H1 (cell line): ENCODE data around the gene ARG2. TPM values are rescaled to one million over a fixed set of nuclear protein-coding genes. Genes with fewer than 3 reads are reported as not detected.

Experiments used
- CHD1 ChIP-seq: IDR thresholded peaks from 2 replicates; pipeline ENCODE4 v1.6.1; 2012; ENCODE audit warnings: low read depth, low read length, improper control_type of control experiment
- HDAC2 ChIP-seq, 2 experiments: fragments of 300-600 bp in 1 of 2; sonication (generic) in 1 of 2; IDR thresholded peaks; 2 replicates each; pipeline ENCODE4 v1.6.1; 2011 to 2012; ENCODE audit warnings: low read depth in 2 of 2, low read length in 2 of 2, mild to moderate bottlenecking in 2 of 2, moderate library complexity in 2 of 2, borderline replicate concordance in 1 of 2, inconsistent platforms in 1 of 2
- SIX5 ChIP-seq: IDR thresholded peaks from 2 replicates; pipeline ENCODE4 v1.6.1; 2011; ENCODE audit warnings: mild to moderate bottlenecking, low read depth, low read length
- TAF1 ChIP-seq: IDR thresholded peaks from 2 replicates; pipeline ENCODE4 v1.6.1; 2011; ENCODE audit warnings: mild to moderate bottlenecking, low read depth, low read length
- TCF12 ChIP-seq: IDR thresholded peaks from 2 replicates; pipeline ENCODE4 v1.6.1; 2011; ENCODE audit warnings: low read depth, mild to moderate bottlenecking, low read length
- TEAD4 ChIP-seq: IDR thresholded peaks from 2 replicates; pipeline ENCODE4 v1.6.1; 2012; ENCODE audit warnings: low read depth, low read length, inconsistent platforms, mixed read lengths
- YY1 ChIP-seq: IDR thresholded peaks from 2 replicates; pipeline ENCODE4 v1.6.1; 2011; ENCODE audit warnings: low read depth, mild to moderate bottlenecking, low read length
- polyA plus RNA-seq, 7 experiments: library from polyadenylated mRNA; depleted of rRNA in 3 of 7; stranded (reverse) in 5 of 7; unstranded in 2 of 7; fragments of >200 nt in 5 of 7; fragments of 200-250 nt in 2 of 7; gene quantifications; 1 replicate in 5 of 7; 2 replicates in 1 of 7; 4 replicates in 1 of 7; pipeline versions ENCODE4 v1.2.1 to v1.2.3, GENCODE V29; 2011 to 2013; ENCODE audit warnings: missing spikeins in 2 of 7, mixed read lengths in 2 of 7
- total RNA-seq: library from RNA; stranded (reverse); fragmentation: NEBNext Ultra II Directional; extraction: Animal tissue kit (Norgen Biotek cat#: 25700); gene quantifications from 2 replicates; pipeline ENCODE4 v1.2.1, GENCODE V29; 2021

Gene ARG2
- total and polyA plus RNA-seq, 2 of the 8 experiments (the other 6 are each of a cell fraction or from before 2014, with no cell fraction given): 49.9 to 59.1 TPM

- TF ChIP-seq HDAC2 (IDR thresholded peaks at IDR 0.05; ENCODE audit: borderline replicate concordance in 1 of 2, low read depth in 2 of 2, low read length in 2 of 2) (no peak), SIX5 (no peak), TEAD4 (no peak), TCF12 (no peak), YY1 (no peak), TAF1 (no peak), CHD1 (no peak)
- TF ChIP-seq, all 59 proteins: peak for 3
These were observed 3.0 kb downstream of the ARG2 start (continued) for GRCh38 chr14:67622675-67623074.
